HEK293 (cell line): ENCODE measurements around the gene KMT2D.

Experiments
- EGR2 ChIP-seq: fragments of 450-650 bp; formaldehyde crosslinking; IDR thresholded peaks from 2 replicates; pipeline ENCODE4 v1.5.1; 2016; ENCODE audit warnings: low read depth, missing biosample characterization, missing genetic modification characterization
- GFI1B ChIP-seq: fragments of 450-650 bp; formaldehyde crosslinking; IDR thresholded peaks from 2 replicates; pipeline ENCODE4 v1.5.1; 2016; ENCODE audit warnings: missing biosample characterization, missing genetic modification characterization
- KLF16 ChIP-seq: fragments of 450-650 bp; formaldehyde crosslinking; IDR thresholded peaks from 2 replicates; pipeline ENCODE4 v1.5.1; 2017; ENCODE audit warnings: missing biosample characterization, missing genetic modification characterization
- MZF1 ChIP-seq: fragments of 450-650 bp; formaldehyde crosslinking; IDR thresholded peaks from 2 replicates; pipeline ENCODE4 v1.5.1; 2017; ENCODE audit warnings: missing biosample characterization, missing genetic modification characterization, borderline replicate concordance
- SETDB1 ChIP-seq: IDR thresholded peaks from one replicate; pipeline ENCODE4 v1.6.1; 2017; ENCODE audit warnings: mild to moderate bottlenecking, low read length, moderate library complexity, mixed read lengths; ENCODE audit not compliant: insufficient read length
- SP2 ChIP-seq: fragments of 450-650 bp; formaldehyde crosslinking; IDR thresholded peaks from 2 replicates; pipeline ENCODE4 v1.5.1; 2016; ENCODE audit warnings: missing biosample characterization, missing genetic modification characterization
- SP3 ChIP-seq: fragments of 450-650 bp; formaldehyde crosslinking; IDR thresholded peaks from 2 replicates; pipeline ENCODE4 v1.5.1; 2016; ENCODE audit warnings: missing biosample characterization, missing genetic modification characterization
- ZBTB8A ChIP-seq: fragments of 450-650 bp; formaldehyde crosslinking; IDR thresholded peaks from 2 replicates; pipeline ENCODE4 v1.5.1; 2016; ENCODE audit warnings: missing biosample characterization, missing genetic modification characterization
- ZEB2 ChIP-seq: fragments of 450-650 bp; formaldehyde crosslinking; IDR thresholded peaks from 2 replicates; pipeline ENCODE4 v1.5.1; 2016; ENCODE audit warnings: missing biosample characterization, missing genetic modification characterization
- ZNF335 ChIP-seq: fragments of 450-650 bp; formaldehyde crosslinking; conservative IDR thresholded peaks from 2 replicates; pipeline ENCODE4 v1.5.1; 2016; ENCODE audit warnings: missing biosample characterization, missing genetic modification characterization
- ZNF416 ChIP-seq: fragments of 450-650 bp; formaldehyde crosslinking; IDR thresholded peaks from 2 replicates; pipeline ENCODE4 v1.5.1; 2016; ENCODE audit warnings: missing biosample characterization, missing genetic modification characterization
- ZNF501 ChIP-seq: fragments of 450-650 bp; formaldehyde crosslinking; IDR thresholded peaks from 2 replicates; pipeline ENCODE4 v1.5.1; 2016; ENCODE audit warnings: missing biosample characterization, missing genetic modification characterization
- ZNF610 ChIP-seq: fragments of 450-650 bp; formaldehyde crosslinking; IDR thresholded peaks from 2 replicates; pipeline ENCODE4 v1.5.1; 2016; ENCODE audit warnings: missing biosample characterization, missing genetic modification characterization, borderline replicate concordance
- ZNF629 ChIP-seq: fragments of 450-650 bp; formaldehyde crosslinking; IDR thresholded peaks from 2 replicates; pipeline ENCODE4 v1.5.1; 2017; ENCODE audit warnings: missing biosample characterization, missing genetic modification characterization
- ZNF660 ChIP-seq: fragments of 450-650 bp; IDR thresholded peaks from 2 replicates; pipeline ENCODE4 v1.5.1; 2018; ENCODE audit warnings: missing biosample characterization, mild to moderate bottlenecking, missing genetic modification characterization
- TF ChIP-seq, protein P1 (sequence below): fragments of 450-650 bp; formaldehyde crosslinking; IDR thresholded peaks from 2 replicates; pipeline ENCODE4 v1.5.1; 2016; ENCODE audit warnings: missing biosample characterization, missing genetic modification characterization
- TF ChIP-seq, protein P2 (sequence below): fragments of 450-650 bp; formaldehyde crosslinking; IDR thresholded peaks from 2 replicates; pipeline ENCODE4 v1.5.1; 2017; ENCODE audit warnings: missing biosample characterization, missing genetic modification characterization
- TF ChIP-seq, protein P3 (sequence below): fragments of 450-650 bp; formaldehyde crosslinking; IDR thresholded peaks from 2 replicates; pipeline ENCODE4 v1.5.1; 2016; ENCODE audit warnings: missing biosample characterization, missing genetic modification characterization
- TF ChIP-seq, protein P4 (sequence below): fragments of 450-650 bp; formaldehyde crosslinking; IDR thresholded peaks from 2 replicates; pipeline ENCODE4 v1.5.1; 2016; ENCODE audit warnings: missing biosample characterization, missing genetic modification characterization, borderline replicate concordance
- TF ChIP-seq, protein P5 (sequence below): fragments of 450-650 bp; formaldehyde crosslinking; IDR thresholded peaks from 2 replicates; pipeline ENCODE4 v1.5.1; 2017; ENCODE audit warnings: missing biosample characterization, mild to moderate bottlenecking, missing genetic modification characterization, moderate library complexity
- TF ChIP-seq, protein P6 (sequence below): fragments of 450-650 bp; formaldehyde crosslinking; conservative IDR thresholded peaks from 2 replicates; pipeline ENCODE4 v1.5.1; 2016; ENCODE audit warnings: low read depth, missing biosample characterization, missing genetic modification characterization

Gene KMT2D

DNA sequence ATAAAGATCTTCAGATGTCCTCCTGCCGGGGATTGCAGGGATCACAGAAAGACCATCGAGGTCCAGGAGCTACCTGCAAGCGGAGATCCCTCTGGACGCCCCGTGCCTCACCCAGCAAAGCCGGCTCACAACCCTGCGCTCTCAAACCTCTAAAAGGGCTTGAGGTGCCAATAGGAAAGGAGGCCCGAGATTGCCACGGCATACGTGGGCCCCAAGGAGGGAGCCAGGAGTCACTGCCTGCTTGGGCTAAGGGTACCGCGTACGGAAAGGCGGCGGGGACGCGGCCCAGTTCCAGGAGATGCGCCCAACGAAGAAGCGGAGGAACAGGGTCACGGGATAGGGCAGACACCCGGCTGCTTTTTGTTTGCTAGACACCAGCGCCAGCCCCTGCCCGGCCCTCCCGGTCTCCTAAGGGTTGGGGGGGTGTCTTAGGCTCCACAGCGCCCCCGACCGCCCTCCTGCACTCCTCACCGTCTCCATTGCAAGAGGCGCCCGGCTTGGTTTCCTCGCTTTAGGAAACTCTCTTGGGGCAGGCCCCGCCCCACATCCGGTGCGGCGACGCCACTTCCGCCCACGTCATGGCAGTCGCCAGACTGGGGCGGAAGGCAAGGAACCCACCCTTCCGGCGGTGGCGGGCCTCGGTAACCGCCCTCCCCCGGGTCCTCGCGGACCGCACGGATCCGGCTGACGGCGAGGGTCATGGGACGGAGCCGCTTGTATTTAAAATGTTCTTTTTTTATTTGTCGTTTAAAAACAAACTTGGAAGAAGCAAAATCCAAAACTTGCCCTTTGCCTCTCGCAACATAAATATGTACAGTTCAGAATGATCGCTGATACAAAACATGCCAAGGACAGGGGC, 42.1 kb downstream of the KMT2D start, which contains the start of gene PRKAG1 (continued):
- TF ChIP-seq, protein P1, sequence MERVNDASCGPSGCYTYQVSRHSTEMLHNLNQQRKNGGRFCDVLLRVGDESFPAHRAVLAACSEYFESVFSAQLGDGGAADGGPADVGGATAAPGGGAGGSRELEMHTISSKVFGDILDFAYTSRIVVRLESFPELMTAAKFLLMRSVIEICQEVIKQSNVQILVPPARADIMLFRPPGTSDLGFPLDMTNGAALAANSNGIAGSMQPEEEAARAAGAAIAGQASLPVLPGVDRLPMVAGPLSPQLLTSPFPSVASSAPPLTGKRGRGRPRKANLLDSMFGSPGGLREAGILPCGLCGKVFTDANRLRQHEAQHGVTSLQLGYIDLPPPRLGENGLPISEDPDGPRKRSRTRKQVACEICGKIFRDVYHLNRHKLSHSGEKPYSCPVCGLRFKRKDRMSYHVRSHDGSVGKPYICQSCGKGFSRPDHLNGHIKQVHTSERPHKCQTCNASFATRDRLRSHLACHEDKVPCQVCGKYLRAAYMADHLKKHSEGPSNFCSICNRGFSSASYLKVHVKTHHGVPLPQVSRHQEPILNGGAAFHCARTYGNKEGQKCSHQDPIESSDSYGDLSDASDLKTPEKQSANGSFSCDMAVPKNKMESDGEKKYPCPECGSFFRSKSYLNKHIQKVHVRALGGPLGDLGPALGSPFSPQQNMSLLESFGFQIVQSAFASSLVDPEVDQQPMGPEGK: peak; percentile 95
- TF ChIP-seq, protein P2, sequence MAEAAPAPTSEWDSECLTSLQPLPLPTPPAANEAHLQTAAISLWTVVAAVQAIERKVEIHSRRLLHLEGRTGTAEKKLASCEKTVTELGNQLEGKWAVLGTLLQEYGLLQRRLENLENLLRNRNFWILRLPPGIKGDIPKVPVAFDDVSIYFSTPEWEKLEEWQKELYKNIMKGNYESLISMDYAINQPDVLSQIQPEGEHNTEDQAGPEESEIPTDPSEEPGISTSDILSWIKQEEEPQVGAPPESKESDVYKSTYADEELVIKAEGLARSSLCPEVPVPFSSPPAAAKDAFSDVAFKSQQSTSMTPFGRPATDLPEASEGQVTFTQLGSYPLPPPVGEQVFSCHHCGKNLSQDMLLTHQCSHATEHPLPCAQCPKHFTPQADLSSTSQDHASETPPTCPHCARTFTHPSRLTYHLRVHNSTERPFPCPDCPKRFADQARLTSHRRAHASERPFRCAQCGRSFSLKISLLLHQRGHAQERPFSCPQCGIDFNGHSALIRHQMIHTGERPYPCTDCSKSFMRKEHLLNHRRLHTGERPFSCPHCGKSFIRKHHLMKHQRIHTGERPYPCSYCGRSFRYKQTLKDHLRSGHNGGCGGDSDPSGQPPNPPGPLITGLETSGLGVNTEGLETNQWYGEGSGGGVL (tag by site-specific recombination): peak; percentile 94
- no peak for TF ChIP-seq SETDB1
- TF ChIP-seq ZNF501 (tag by site-specific recombination): peak; percentile 83; the same call in 1 of the 2 replicates
- peak; percentile 99 for TF ChIP-seq ZNF629
- peak; percentile 48; the same call in 1 of the 2 replicates for TF ChIP-seq GFI1B
- TF ChIP-seq, protein P3, sequence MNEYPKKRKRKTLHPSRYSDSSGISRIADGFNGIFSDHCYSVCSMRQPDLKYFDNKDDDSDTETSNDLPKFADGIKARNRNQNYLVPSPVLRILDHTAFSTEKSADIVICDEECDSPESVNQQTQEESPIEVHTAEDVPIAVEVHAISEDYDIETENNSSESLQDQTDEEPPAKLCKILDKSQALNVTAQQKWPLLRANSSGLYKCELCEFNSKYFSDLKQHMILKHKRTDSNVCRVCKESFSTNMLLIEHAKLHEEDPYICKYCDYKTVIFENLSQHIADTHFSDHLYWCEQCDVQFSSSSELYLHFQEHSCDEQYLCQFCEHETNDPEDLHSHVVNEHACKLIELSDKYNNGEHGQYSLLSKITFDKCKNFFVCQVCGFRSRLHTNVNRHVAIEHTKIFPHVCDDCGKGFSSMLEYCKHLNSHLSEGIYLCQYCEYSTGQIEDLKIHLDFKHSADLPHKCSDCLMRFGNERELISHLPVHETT (tag by site-specific recombination): no peak
- TF ChIP-seq ZNF416 (tag by site-specific recombination): peak; percentile 33; the same call in 1 of the 2 replicates
- TF ChIP-seq, protein P4, sequence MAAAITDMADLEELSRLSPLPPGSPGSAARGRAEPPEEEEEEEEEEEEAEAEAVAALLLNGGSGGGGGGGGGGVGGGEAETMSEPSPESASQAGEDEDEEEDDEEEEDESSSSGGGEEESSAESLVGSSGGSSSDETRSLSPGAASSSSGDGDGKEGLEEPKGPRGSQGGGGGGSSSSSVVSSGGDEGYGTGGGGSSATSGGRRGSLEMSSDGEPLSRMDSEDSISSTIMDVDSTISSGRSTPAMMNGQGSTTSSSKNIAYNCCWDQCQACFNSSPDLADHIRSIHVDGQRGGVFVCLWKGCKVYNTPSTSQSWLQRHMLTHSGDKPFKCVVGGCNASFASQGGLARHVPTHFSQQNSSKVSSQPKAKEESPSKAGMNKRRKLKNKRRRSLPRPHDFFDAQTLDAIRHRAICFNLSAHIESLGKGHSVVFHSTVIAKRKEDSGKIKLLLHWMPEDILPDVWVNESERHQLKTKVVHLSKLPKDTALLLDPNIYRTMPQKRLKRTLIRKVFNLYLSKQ (tag by site-specific recombination): no peak
- peak; percentile 87 for TF ChIP-seq ZBTB8A
- TF ChIP-seq ZNF335: peak; percentile 98
- TF ChIP-seq SP3 (tag by site-specific recombination): peak; percentile 79
- peak; percentile 83; the same call in 1 of the 2 replicates for TF ChIP-seq KLF16 (tag by site-specific recombination)
- peak; percentile 51; the same call in 1 of the 2 replicates for TF ChIP-seq EGR2 (tag by site-specific recombination)
- peak; percentile 96 for TF ChIP-seq SP2 (tag by site-specific recombination)
- peak; percentile 92 for TF ChIP-seq ZEB2 (tag by site-specific recombination)
- no peak; the same call in 1 of the 2 replicates for TF ChIP-seq ZNF610 (tag by site-specific recombination)
- TF ChIP-seq, protein P5, sequence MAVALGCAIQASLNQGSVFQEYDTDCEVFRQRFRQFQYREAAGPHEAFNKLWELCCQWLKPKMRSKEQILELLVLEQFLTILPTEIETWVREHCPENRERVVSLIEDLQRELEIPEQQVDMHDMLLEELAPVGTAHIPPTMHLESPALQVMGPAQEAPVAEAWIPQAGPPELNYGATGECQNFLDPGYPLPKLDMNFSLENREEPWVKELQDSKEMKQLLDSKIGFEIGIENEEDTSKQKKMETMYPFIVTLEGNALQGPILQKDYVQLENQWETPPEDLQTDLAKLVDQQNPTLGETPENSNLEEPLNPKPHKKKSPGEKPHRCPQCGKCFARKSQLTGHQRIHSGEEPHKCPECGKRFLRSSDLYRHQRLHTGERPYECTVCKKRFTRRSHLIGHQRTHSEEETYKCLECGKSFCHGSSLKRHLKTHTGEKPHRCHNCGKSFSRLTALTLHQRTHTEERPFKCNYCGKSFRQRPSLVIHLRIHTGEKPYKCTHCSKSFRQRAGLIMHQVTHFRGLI: peak; percentile 92
- TF ChIP-seq MZF1 (tag by site-specific recombination): peak; percentile 19; the same call in 1 of the 2 replicates
- TF ChIP-seq, protein P6, sequence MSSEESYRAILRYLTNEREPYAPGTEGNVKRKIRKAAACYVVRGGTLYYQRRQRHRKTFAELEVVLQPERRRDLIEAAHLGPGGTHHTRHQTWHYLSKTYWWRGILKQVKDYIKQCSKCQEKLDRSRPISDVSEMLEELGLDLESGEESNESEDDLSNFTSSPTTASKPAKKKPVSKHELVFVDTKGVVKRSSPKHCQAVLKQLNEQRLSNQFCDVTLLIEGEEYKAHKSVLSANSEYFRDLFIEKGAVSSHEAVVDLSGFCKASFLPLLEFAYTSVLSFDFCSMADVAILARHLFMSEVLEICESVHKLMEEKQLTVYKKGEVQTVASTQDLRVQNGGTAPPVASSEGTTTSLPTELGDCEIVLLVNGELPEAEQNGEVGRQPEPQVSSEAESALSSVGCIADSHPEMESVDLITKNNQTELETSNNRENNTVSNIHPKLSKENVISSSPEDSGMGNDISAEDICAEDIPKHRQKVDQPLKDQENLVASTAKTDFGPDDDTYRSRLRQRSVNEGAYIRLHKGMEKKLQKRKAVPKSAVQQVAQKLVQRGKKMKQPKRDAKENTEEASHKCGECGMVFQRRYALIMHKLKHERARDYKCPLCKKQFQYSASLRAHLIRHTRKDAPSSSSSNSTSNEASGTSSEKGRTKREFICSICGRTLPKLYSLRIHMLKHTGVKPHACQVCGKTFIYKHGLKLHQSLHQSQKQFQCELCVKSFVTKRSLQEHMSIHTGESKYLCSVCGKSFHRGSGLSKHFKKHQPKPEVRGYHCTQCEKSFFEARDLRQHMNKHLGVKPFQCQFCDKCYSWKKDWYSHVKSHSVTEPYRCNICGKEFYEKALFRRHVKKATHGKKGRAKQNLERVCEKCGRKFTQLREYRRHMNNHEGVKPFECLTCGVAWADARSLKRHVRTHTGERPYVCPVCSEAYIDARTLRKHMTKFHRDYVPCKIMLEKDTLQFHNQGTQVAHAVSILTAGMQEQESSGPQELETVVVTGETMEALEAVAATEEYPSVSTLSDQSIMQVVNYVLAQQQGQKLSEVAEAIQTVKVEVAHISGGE (tag by site-specific recombination): peak; percentile 96
- TF ChIP-seq ZNF660 (tag by site-specific recombination): peak; percentile 84
